NCI-H2171 (cell line): Measurements from ENCODE around the gene ZNF341.

Source experiments
- DNase-seq: peaks from one replicate; lab custom pipeline; 2025; lab: John Stamatoyannopoulos, UW

ZNF341 gene

DNA sequence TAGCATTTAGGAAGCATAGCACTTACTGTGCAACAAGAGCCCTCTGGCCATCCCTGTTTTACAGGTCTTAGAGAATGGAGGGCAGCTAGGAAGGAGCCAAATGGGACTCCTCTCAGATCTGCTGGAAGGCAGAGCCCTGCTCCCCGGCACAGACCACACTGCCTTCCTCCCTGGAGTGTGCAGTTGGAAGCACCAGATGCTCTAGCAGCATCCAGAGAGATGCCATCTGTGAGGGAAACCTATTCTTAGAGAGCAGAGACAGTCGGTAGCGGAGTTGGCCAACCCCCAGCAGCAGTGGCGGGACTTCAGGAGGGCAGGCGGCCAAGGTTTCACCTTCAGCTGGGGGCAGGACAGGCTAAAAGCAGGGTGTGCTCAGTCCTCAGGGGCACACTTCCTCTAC lies 28.9 kb upstream of the ZNF341 start:
- peak; percentile 98 for DNase-seq

DNA sequence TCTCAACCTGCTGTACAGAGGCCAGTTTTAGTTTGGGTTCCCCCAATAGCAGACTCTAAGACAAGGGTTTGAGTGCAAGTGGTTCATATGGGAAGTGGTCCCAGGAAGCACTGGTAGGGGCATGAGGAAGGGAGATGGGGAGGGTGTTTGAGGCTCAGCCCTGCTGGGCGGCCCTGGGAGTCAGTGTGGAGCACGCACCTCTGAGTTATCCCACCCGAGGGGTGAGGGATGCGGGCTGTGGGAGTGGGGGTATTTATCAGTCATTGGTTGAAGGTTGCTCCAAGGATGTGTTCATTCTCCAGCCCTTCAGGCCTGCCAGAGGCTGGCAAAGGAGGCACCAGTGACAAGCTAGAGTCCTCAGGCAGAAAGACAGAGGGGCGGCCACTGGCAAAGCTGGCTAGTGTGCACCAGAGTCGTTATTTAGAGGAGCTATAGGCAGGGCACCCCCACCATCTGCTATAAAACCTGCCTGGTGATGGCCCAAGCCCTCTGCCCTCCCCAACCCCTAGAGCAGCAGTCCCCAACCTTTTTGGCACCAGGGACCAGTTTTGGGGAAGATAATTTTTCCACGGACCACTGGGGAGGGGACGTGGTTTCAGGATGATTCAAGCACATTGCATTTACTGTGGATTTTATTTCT lies 28.2 kb upstream of the ZNF341 start:
- no peak for DNase-seq

- DNase-seq, result no peak
These were observed 27.4 kb upstream of the ZNF341 start for GRCh38 chr20:33704197-33704924.

GRCh38 chr20:33707668-33708067 lies 24.1 kb upstream of the ZNF341 start:
- no peak for DNase-seq

DNA sequence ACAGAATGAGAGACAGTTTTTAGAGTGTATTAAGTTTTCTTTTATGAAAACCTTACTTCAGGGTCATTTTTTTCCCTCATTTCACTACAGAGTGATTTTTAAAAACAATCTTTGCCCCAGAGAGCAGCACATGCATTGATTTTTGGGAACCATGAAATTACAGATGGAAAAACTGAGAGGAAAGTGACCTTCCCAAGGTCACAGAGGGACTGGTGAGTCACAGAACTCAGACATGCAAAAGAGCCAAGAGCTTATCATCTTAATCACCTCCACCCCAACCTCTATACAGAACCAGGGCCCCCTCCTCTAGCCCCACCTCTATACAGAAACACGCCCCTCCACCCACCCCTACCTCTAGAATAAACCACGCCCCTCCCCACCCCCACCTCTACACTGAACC lies 22.4 kb upstream of the ZNF341 start:
- no peak for DNase-seq

DNA sequence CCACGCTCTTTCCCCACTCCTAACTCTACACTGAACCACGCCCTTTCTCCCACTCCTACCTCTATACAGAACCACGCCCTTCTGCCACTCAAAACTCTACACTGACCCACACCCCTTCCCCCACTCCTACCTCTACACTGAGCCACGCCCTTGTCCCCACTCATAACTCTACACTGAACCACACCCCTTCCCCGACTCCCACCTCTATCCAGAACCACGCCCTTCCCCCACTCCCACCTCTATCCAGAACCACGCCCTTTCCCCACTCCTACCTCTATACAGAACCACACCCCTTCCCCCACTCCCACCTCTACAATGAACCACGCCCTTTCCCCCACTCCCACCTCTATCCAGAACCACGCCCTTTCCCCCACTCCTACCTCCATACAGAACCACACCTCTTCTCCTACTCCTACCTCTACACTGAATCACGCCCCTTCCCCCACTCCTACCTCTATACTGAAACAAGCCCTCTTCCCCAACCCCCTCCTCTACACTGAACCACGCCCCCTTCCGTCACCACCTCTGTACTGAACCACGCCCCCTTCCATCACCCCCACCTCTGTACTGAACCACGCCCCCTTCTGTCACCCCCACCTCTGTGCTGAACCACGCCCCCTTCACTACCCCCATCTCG lies 21.8 kb upstream of the ZNF341 start:
- DNase-seq, result no peak

GRCh38 chr20:33710681-33711445 lies 20.9 kb upstream of the ZNF341 start:
- DNase-seq, result no peak

GRCh38 chr20:33711446-33711738 lies 20.4 kb upstream of the ZNF341 start:
- DNase-seq, result no peak

- DNase-seq, result no peak
These were observed 17.9 kb upstream of the ZNF341 start for GRCh38 chr20:33713865-33714367.

DNA sequence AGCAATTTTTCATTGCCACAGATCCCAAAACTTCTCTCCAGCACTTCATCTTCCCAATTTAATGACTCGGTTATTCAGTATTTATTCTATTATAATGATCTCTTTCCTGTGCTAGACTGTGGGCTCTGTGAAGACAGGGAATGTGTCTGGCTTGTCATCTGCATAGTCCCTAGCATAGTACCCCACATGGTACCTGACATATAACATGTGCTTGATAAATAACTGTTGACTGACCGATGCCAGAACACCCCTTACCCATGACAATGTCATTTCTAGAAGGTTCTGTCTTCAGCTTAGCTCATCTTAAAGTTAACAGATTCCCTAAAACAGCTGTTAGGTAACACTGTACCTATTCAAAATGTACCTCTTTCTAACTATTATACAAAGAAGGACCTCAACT lies 15.3 kb upstream of the ZNF341 start:
- DNase-seq, result no peak

DNA sequence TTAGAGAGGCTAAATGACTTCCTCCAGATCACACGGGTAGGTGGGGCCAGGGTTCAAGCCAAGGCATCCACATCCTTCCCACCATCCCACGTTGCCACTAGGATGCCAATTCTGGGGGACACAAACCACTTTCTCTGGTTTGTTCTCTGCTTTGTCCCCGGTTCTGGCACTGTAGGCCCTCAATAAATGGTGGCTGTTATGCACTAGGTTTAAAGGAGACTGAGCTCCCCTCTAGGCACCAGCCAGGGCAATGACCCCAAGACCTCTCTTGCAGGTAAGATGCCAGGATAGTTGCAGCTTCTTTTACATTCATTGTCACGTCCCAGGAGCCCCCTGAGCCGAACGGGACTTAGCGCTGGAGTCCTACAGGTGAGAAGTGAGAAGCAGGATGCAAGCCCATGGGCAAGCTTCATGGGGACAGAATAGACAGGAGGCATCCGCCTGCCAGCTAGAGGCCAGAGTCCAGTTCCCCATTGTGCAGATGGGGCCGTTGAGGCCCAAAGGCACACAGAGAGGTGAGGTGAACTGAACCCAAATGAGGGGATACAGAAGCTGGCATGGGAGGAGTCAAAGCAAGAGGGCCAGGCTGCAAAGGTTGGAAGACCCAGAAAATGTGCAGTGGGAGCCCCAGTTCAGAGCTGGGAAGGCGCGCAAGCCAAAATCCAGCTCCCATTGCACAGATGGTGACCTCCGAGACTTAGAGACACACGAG lies 12.4 kb upstream of the ZNF341 start:
- DNase-seq, result no peak

GRCh38 chr20:33719989-33720709 lies 11.6 kb upstream of the ZNF341 start, which contains the start of gene PXMP4:
Gene PXMP4 (minus strand): TSS chr20:33720310. CDS start chr20:33720207, 103 bp downstream.
- DNase-seq, result peak; percentile 99

DNA sequence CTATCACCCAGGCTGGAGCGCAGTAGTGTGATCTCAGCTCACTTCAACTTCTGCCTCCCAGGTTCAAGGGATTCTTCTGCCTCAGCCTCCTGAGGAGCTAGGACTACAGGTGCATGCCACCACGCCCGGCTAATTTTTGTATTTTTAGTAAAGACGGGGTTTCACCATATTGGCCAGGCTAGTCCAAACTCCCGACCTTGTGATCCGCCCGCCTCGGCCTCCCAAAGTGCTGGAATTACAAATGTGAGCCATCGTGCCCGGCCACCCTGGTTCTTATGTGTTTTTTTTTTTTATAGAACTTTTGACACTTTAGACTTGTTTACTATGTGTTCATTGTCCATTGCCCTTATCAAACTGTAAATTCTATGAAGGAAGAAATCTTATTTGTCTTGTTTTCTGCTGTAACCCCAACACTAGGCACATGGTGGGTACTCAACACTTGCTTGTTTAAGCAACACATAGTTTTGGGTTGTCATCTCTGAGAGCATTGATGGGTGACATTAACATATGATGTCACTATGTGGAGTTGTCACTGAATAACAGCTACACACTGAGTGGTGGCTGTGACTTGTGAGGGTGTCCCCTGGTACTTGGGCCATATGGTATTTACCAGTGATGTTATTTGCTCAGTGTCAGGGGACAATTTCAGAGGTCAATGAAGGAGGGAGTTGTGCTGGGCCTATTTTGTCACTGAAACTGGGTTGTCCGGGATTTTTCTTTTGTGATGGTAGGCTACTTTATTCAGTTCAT lies 10.2 kb upstream of the ZNF341 start:
- no peak for DNase-seq

- no peak for DNase-seq
These were observed 7.2 kb upstream of the ZNF341 start for GRCh38 chr20:33724439-33725094.

GRCh38 chr20:33725607-33726264 lies 6.1 kb upstream of the ZNF341 start:
- no peak for DNase-seq

GRCh38 chr20:33727115-33727479 lies 4.7 kb upstream of the ZNF341 start:
- no peak for DNase-seq

- no peak for DNase-seq
These were observed 4.0 kb upstream of the ZNF341 start for GRCh38 chr20:33727806-33728205.

GRCh38 chr20:33728463-33728862 lies 3.3 kb upstream of the ZNF341 start:
- DNase-seq, result no peak

DNA sequence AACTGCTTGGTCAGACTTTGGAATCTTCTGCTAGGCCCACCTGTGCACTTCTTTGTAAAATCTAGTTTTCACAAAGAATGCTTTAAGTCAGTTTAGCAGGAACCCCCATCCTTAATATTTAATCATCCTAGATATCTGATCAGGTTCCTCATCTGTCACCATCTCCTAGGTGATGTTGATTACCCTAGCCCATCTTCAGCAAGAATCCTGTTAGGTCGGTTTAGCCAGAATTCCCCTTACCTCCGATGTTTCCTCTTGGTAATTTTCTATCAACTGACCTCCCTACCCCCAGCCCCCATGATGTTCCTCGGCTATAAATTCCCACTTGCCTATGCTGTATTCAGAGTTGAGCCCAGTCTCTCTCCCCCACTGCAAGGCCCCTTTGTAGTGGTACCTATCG lies 2.7 kb upstream of the ZNF341 start:
- no peak for DNase-seq
